HG03196 (cell line): ENCODE measurements around the gene RPS25.
"Not testable (repeated sequence)": the region's sequence is repeated elsewhere in the genome, so short reads cannot be mapped to it uniquely, and the experiment has no call there.

Source experiments
- ATAC-seq: cut with Tn5 transposase; IDR thresholded peaks from one replicate; pipeline ENCODE4 v1.9.1; 2021; ENCODE audit not compliant: unreplicated experiment

RPS25 gene

GRCh38 chr11:119018074-119018938 lies at the start of gene RPS25, which contains the start of gene TRAPPC4:
Gene RPS25 (minus strand): TSS chr11:119018343. CDS start chr11:119018284, 59 bp downstream.
Gene TRAPPC4 (plus strand): TSS chr11:119018766. CDS start chr11:119018796, 30 bp downstream.
- ATAC-seq: peak; percentile 86

- ATAC-seq: peak; percentile 92
Observed at GRCh38 chr11:119067371-119068222, 49.5 kb upstream of the RPS25 start, which contains the start of gene VPS11. Gene VPS11 (plus strand): TSS chr11:119067818. CDS start chr11:119067824, 6 bp downstream.

- no peak for ATAC-seq
Observed at GRCh38 chr11:119065369-119065768, 47.2 kb upstream of the RPS25 start.

- ATAC-seq: no peak
Observed at GRCh38 chr11:119062779-119063178, 44.6 kb upstream of the RPS25 start.

GRCh38 chr11:119061256-119061655 lies 43.1 kb upstream of the RPS25 start:
- ATAC-seq: no peak

GRCh38 chr11:119059128-119059527 lies 41.0 kb upstream of the RPS25 start:
- not testable (repeated sequence) for ATAC-seq

- peak; percentile 86 for ATAC-seq
Observed at GRCh38 chr11:119057000-119057769, 39.0 kb upstream of the RPS25 start, which contains the start of gene HYOU1. Gene HYOU1 (minus strand): TSS chr11:119057205. CDS start chr11:119056160, 1,045 bp downstream.

- no peak for ATAC-seq
Observed at GRCh38 chr11:119056421-119056999, 38.4 kb upstream of the RPS25 start.

- no peak for ATAC-seq
Observed at GRCh38 chr11:119055901-119056300, 37.8 kb upstream of the RPS25 start.

- ATAC-seq: no peak
Observed at GRCh38 chr11:119054418-119054817, 36.3 kb upstream of the RPS25 start.

- ATAC-seq: no peak
Observed at GRCh38 chr11:119052163-119052814, 34.1 kb upstream of the RPS25 start.

GRCh38 chr11:119051440-119052162 lies 33.5 kb upstream of the RPS25 start:
- ATAC-seq: peak; percentile 38

GRCh38 chr11:119049081-119049480 lies 30.9 kb upstream of the RPS25 start:
- ATAC-seq: no peak

- ATAC-seq: no peak
Observed at GRCh38 chr11:119048644-119049043, 30.5 kb upstream of the RPS25 start.

- no peak for ATAC-seq
Observed at GRCh38 chr11:119047205-119047604, 29.1 kb upstream of the RPS25 start.

GRCh38 chr11:119046489-119046888 lies 28.3 kb upstream of the RPS25 start:
- no peak for ATAC-seq

- no peak for ATAC-seq
Observed at GRCh38 chr11:119044708-119045107, 26.6 kb upstream of the RPS25 start.

- ATAC-seq: no peak
Observed at GRCh38 chr11:119042927-119043326, 24.8 kb upstream of the RPS25 start.
